Dermis microvascular lymphatic vessel endothelial cell (primary cell): ENCODE measurements around the gene TNFRSF12A. TPM values are rescaled to one million over a fixed set of nuclear protein-coding genes. Genes with fewer than 3 reads are reported as not detected.

Experiments used
- DNase-seq, 2 donors: peaks; one replicate each; pipeline versions ENCODE4 v3.0.0 to v3.0.0-alpha.2; 2010; ENCODE audit warnings: low read depth in 2 of 2
- total RNA-seq: library from RNA; depleted of rRNA; stranded (reverse); fragments of >200 nt; gene quantifications from 2 replicates; pipeline ENCODE4 v1.2.1, GENCODE V29; 2014

TNFRSF12A gene
- total RNA-seq, 1 donor from 2014 or later = 39.8 TPM

GRCh38 chr16:3010510-3010909, 9.7 kb upstream of the TNFRSF12A start:
- DNase-seq = no peak

GRCh38 chr16:3012246-3012645, 7.9 kb upstream of the TNFRSF12A start:
- DNase-seq = no peak

GRCh38 chr16:3012828-3013420, 7.2 kb upstream of the TNFRSF12A start, which contains the start of gene CLDN9:
CLDN9 (plus strand) TSS chr16:3012923; CDS start chr16:3013363, 440 bp downstream.
- no peak for DNase-seq

- no peak for DNase-seq
Measured at GRCh38 chr16:3013491-3013951, 6.6 kb upstream of the TNFRSF12A start.

- no peak for DNase-seq
Measured at GRCh38 chr16:3013998-3014690, 6.0 kb upstream of the TNFRSF12A start.

- DNase-seq = no peak
Measured at GRCh38 chr16:3014971-3015370, 5.2 kb upstream of the TNFRSF12A start.

GRCh38 chr16:3015865-3016521, 4.2 kb upstream of the TNFRSF12A start:
- DNase-seq = no peak

- no peak for DNase-seq
Measured at GRCh38 chr16:3017344-3017743, 2.8 kb upstream of the TNFRSF12A start.

- DNase-seq = peak in 1 of 2 donors; percentile 31
Measured at GRCh38 chr16:3017794-3018506, 2.2 kb upstream of the TNFRSF12A start, which contains the start of gene CLDN6. CLDN6 (minus strand) TSS chr16:3018183; CDS start chr16:3016021, 2,162 bp downstream.

- DNase-seq = no peak
Measured at GRCh38 chr16:3019594-3020246, 448 bp upstream of the TNFRSF12A start.

GRCh38 chr16:3020604-3021448, 658 bp downstream of the TNFRSF12A start:
- DNase-seq = peak; percentile 40 to 92

- DNase-seq = peak in 1 of 2 donors; percentile 67
Measured at GRCh38 chr16:3021449-3022207, 1.5 kb downstream of the TNFRSF12A start.

- DNase-seq = peak; percentile 45 to 92
Measured at GRCh38 chr16:3022208-3022683, 2.1 kb downstream of the TNFRSF12A start.

GRCh38 chr16:3022684-3023414, 2.7 kb downstream of the TNFRSF12A start:
- peak in 1 of 2 donors; percentile 22 for DNase-seq

GRCh38 chr16:3023415-3023668, 3.2 kb downstream of the TNFRSF12A start:
- DNase-seq = no peak

- peak; percentile 97 to 99 for DNase-seq
Measured at GRCh38 chr16:3023669-3024478, 3.7 kb downstream of the TNFRSF12A start, which contains the start of the genes HCFC1R1 and THOC6. HCFC1R1 (minus strand) TSS chr16:3023942; CDS start chr16:3023941, 1 bp downstream. THOC6 (plus strand) TSS chr16:3024035; CDS start chr16:3024327, 292 bp downstream.

GRCh38 chr16:3025032-3026002, 5.1 kb downstream of the TNFRSF12A start:
- DNase-seq = no peak
